HL-60 (cell line): ENCODE measurements around the gene LGALS3.

Experiments
- DNase-seq, 2 experiments: peaks; one replicate each; pipeline ENCODE4 v3.0.0-alpha.2; 2010 to 2020; ENCODE audit warnings: low read depth in 1 of 2, low spot score in 1 of 2
- H3K27ac ChIP-seq: fragments of 250-450 bp; sonication (Bioruptor Pico); replicated peaks from 2 replicates; pipeline ENCODE4 v1.5.1; 2020; ENCODE audit warnings: mild to moderate bottlenecking, moderate library complexity
- H3K27me3 ChIP-seq: fragments of 250-450 bp; sonication (Bioruptor Pico); 2 replicates; pipeline ENCODE4 v1.5.1; 2021; ENCODE audit warnings: mild to moderate bottlenecking, moderate library complexity; ENCODE audit not compliant: insufficient read depth, poor library complexity, severe bottlenecking
- H3K4me3 ChIP-seq: replicated peaks from 2 replicates; pipeline ENCODE4 v1.5.1; 2011; ENCODE audit warnings: mild to moderate bottlenecking, control low read depth, low read length; ENCODE audit not compliant: insufficient read depth
- CTCF ChIP-seq: IDR thresholded peaks from one replicate; pipeline ENCODE4 v1.5.1; 2011; ENCODE audit warnings: low read length, control low read depth, inconsistent platforms; ENCODE audit not compliant: insufficient read depth
- GABPA ChIP-seq: IDR thresholded peaks from 2 replicates; pipeline ENCODE4 v1.6.1; 2012; ENCODE audit warnings: low read depth
- POLR2AphosphoS5 ChIP-seq: IDR thresholded peaks from 2 replicates; pipeline ENCODE4 v1.6.1; 2012; ENCODE audit warnings: low read depth
- SPI1 ChIP-seq: IDR thresholded peaks from 2 replicates; pipeline ENCODE4 v1.6.1; 2012; ENCODE audit warnings: low read depth, mild to moderate bottlenecking, borderline replicate concordance
- TF ChIP-seq, protein P1 (sequence below): IDR thresholded peaks from 2 replicates; pipeline ENCODE4 v1.6.1; 2012; ENCODE audit warnings: low read depth; ENCODE audit not compliant: insufficient replicate concordance

LGALS3 gene

GRCh38 chr14:55116246-55117030 is 12.6 kb upstream of the LGALS3 start:
- TF ChIP-seq POLR2AphosphoS5 (no peak), SPI1 (no peak), GABPA (no peak), CTCF (no peak)
- TF ChIP-seq, protein P1, sequence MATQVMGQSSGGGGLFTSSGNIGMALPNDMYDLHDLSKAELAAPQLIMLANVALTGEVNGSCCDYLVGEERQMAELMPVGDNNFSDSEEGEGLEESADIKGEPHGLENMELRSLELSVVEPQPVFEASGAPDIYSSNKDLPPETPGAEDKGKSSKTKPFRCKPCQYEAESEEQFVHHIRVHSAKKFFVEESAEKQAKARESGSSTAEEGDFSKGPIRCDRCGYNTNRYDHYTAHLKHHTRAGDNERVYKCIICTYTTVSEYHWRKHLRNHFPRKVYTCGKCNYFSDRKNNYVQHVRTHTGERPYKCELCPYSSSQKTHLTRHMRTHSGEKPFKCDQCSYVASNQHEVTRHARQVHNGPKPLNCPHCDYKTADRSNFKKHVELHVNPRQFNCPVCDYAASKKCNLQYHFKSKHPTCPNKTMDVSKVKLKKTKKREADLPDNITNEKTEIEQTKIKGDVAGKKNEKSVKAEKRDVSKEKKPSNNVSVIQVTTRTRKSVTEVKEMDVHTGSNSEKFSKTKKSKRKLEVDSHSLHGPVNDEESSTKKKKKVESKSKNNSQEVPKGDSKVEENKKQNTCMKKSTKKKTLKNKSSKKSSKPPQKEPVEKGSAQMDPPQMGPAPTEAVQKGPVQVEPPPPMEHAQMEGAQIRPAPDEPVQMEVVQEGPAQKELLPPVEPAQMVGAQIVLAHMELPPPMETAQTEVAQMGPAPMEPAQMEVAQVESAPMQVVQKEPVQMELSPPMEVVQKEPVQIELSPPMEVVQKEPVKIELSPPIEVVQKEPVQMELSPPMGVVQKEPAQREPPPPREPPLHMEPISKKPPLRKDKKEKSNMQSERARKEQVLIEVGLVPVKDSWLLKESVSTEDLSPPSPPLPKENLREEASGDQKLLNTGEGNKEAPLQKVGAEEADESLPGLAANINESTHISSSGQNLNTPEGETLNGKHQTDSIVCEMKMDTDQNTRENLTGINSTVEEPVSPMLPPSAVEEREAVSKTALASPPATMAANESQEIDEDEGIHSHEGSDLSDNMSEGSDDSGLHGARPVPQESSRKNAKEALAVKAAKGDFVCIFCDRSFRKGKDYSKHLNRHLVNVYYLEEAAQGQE, result no peak
- Histone ChIP-seq H3K27me3 (no peaks in the 10 kb centered on the region), H3K27ac (peak overlapping the region; percentile 73), H3K4me3 (no peak overlapping the region)
- DNase-seq, result peak in 1 of 2 experiments; percentile 48

DNA sequence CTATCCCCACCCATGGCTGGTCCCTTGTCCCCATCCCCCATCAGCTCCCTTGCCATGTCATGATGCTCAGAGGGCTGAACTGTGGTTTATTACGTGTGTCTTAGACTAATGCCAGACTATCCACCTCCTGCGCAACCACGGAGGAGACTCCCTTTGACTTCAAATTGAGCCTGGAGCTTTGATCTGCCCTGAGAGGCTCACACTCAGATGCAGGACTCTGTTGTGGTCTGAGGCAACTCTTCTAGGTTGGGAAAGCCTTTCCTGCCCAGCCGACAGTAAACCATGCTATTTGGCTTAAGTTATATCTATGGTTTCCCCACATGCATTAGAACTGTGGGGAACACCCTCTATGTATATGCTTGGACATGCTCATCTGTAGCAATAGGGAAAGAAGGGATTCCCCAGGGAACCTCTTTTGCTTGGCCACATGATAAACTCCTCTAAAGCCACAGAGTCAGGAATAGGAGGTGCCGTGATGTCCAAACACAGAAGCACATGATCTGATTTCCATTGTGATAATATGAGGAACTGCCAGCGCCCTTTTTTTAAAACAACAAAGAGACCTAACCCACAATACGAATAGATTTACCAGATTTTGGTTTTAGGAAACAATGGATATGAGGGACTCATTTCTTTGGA is 11.1 kb upstream of the LGALS3 start:
- DNase-seq, result peak in 1 of 2 experiments; percentile 97
- TF ChIP-seq SPI1 (peak; percentile 91), POLR2AphosphoS5 (peak; percentile 75), GABPA (no peak)
- H3K27me3 ChIP-seq, result no peaks in the 10 kb centered on the region
- H3K27ac ChIP-seq, result peak overlapping the region; percentile 73
- no peak overlapping the region for H3K4me3 ChIP-seq

GRCh38 chr14:55118761-55119160 is 10.3 kb upstream of the LGALS3 start:
- TF ChIP-seq, protein P1, result no peak
- no peak for TF ChIP-seq CTCF
- no peak for TF ChIP-seq GABPA
- no peak for TF ChIP-seq SPI1
- no peak overlapping the region for H3K4me3 ChIP-seq
- DNase-seq, result no peak
- H3K27me3 ChIP-seq, result no peaks in the 10 kb centered on the region
- peak overlapping the region; percentile 73 for H3K27ac ChIP-seq
